Germinal center (tissue), 1 donor: ENCODE data around the gene KRTAP2-4.
"Not testable (repeated sequence)": the region's sequence is repeated elsewhere in the genome, so short reads cannot be mapped to it uniquely, and the experiment has no call there.

Source experiments
- DNase-seq: peaks from one replicate; pipeline ENCODE4 v3.0.0; 2012; ENCODE audit warnings: mixed read lengths, low spot score

The KRTAP2-4 gene

DNA sequence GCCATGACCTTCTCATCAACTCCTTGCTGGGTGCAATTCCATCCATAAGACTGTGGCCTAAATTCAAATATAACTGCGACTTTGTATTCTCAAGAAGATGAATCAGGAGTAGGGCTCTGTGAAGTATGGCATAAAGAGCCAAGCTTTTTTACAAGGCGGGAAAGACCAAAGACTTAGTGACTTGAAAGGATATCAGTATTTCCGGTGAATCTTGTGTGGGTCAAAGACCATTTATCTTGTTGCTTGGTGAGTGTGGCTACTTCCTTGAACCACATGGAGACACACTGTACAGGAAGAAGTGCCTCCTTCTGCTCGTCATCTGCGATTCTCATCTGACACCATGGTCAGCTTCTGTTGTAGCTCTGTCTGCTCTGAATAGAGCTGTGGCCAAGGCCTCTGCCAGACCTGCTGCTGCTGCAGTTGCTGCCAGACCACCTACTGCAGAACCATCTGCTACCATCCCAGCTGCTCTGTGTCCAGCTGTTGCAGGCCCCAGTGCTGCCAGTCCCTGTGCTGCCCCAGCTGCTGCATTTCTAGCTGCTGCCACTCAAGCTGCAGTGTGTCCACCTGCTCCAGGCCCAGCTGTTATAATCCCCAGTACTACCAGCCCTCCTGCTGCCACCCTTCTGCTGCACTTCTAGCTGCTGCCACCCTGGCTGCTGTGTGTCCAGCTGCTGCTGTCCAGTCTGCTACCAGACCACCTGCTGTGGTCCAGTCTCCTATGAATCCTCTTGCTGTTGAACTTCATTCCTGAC, 6.1 kb upstream of the KRTAP2-4 start:
- DNase-seq = no peak

DNA sequence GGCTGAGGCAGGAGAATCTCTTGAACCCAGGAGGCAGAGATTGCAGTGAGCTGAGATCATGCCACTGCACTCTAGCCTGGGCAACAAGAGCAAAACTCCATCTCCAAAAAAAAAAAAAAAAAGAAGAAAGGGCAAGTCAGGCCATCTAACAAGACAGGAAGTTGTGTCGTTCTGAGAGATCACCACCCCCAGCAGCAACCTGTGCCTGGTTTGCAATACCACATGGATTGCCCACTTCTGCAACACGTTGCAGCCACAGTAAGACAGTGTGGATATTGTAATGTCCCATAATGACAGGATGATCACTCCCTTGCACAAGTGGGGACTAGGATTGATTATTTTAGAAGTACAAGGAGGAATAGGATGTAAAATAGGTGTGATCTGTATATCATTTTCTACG, 3.4 kb upstream of the KRTAP2-4 start:
- DNase-seq = no peak

DNA sequence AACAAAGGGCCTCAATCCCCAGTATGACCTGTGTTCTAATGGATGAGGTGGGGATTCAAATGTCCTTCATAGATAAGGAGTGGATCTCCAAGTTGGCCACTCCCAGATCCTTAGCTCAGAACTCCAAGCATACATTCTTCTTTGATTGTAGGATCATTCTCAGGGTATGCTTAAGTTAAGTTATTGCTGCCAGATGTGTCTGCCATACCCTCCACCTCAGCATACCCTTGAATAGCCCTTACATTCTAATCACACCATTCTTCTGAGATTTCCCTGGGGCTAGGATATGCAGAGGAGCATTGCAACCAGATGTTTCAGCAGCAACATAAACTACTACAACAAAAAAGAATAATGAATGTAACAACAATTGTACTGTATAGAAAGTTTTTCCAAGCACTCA, 1.6 kb upstream of the KRTAP2-4 start:
- DNase-seq = no peak

DNA sequence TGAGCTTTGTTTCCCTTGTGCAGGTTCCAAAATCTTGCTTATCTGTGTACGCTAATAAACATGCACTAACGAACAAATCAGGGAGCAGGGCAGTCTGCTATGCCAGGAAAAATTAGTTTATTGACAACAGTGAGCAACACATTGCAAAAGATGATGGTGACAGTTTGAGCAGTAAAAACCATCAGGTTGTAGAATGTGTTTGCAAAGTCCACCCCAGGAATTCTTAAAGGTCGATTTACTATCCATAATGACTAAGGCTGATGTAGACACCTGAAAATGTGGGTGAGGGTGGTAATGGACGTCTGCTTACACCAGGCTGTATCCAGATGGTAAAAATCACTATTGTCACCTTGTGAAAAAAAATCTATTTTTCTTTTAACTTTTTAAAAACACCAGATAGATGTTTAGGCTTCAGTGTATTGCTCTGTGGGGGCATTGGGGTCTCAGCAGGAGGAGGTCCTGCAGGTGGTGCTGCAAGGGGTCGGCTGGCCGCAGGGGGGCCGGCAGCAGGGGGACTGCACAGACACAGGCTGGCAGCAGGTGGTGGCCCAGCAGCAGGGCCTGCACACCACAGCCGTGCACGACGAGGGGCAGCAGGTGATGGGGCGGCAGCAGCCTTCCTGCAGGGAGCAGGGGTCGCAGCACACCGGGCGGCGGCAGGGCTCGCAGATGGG, 526 bp downstream of the KRTAP2-4 start:
- not testable (repeated sequence) for DNase-seq

DNA sequence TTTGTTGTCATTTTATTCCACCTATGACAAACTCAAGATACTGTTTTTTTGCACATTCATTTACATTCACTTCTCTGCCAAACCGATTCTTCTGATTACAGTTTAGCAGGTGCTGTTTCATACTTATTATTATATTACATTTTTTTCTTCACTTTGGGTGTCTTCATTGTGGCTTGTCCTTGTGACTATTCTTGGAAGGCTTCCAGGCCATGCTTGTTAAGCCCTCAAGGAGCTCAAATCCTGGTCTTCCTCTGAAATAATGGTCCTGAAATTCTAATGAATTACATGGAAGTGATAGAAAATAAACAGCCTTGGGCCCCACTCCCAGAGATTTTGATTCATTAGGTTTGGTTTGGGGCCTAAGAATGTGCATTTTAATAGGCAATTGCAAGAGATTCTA, 1.4 kb downstream of the KRTAP2-4 start:
- no peak for DNase-seq

DNA sequence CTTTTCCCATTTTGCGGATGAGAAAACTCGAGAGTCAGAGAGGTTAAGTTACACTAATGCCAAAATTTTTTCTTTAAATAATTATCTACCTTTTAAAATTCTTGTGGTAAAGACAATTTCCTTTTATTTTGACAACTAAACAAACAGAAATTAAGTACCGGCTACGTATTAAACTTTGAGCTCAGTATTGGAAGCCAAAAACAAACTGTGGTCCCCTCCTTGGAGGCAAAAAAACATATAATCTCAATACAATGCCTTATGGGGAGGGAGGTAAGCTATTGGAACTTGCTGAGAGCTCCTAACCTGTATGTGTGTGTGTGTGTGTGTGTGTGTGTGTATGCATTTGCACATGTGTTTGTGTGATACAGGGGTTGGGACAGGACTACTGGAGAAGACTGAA, 2.2 kb downstream of the KRTAP2-4 start:
- DNase-seq = no peak

DNA sequence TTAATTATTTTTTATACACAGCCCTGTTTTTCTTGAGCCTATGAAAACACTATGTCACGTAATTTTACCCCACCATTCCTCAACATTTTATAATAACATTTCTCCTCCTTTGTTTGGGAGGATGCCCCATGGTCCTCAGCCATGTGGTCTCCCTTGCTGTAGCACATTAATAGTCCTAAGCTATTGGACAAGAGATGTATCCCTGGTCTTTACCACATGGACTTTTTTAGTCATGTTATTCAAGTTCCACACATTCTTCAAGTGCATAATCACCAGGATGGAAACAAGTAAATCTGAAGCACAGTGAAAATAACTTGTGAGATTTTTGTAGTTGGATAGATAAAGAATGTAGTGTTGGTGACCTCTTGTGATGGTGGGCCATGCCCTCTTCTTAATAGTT, 3.7 kb downstream of the KRTAP2-4 start:
- DNase-seq = no peak

DNA sequence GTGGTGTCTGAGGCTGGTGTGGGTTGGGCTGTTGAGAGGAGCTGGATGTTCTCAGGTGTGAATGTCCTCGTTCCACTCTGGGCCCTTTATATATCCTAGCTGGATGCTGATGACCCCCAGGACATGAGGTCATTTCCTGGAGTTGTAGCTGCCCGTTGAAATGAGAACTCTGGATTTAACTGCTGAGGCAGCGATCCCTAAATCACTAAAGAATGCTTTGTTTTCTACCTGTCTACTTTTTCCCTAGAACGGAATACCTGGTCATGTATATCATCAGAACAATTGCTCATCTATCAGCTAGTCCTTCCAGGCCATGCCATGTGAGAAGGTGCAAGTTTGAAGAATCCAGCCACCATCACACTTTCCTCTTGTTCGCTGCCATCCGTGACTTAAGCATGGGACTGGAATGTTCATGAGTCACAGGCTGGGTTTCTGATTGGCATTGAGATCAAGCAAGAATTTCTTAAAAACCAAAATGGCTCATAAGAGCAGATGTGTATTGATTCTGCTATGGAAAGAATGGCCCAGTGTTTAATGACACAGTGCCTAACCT, 5.6 kb downstream of the KRTAP2-4 start, which contains the start of gene KRTAP2-3:
Gene KRTAP2-3, minus strand, starts transcription at position 63 of the 553 bp plus-strand sequence. CDS start 64 bp downstream, outside the sequence.
- no peak for DNase-seq

DNA sequence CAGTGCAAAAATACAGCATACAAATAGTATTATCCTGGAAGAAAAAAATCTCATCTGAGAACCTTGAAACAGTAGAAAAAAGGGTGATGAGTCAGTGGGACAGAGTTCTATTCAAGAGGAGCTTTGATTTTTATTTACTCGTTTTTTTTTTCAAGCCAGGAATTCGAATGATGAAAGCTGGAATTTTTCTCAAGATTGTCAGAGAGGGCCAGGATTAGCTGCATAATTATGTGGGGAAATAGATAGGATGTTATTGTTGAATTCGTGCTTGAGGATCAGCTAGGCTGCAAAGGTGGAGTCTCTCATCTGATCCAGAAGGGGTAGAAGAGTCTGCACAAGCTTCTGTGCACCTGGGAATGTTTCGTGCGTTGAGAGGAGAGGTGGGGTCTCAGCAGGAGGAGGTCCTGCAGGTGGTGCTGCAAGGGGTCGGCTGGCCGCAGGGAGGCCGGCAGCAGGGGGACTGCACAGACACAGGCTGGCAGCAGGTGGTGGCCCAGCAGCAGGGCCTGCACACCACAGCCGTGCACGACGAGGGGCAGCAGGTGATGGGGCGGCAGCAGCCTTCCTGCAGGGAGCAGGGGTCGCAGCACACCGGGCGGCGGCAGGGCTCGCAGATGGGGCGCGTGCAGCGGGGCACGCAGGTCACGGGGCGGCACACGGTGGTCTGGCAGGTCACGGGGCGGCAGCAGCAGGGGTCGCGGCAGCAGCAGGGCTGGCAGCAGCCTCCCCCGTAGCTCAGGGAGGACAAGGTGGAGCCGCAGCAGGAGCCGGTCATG, 6.2 kb downstream of the KRTAP2-4 start:
- not testable (repeated sequence) for DNase-seq

DNA sequence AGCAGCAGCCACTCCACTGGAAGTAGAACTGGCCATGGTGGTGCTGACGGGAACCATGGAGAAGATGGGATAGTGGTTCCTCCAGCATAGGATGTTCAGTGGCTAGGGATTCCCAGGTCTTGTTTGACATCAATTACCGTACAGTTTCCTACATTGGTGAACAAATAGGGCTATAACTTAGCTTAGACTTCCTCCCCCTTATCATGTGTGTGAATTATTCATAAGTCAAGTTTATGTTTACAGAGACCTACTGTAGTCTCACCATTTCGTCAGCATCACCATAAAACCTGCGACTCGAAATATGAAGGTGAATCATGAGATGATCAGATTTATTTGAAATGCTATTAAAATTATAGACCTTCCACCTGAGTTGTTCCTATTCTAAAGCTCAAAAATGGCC, 6.9 kb downstream of the KRTAP2-4 start:
- no peak for DNase-seq

DNA sequence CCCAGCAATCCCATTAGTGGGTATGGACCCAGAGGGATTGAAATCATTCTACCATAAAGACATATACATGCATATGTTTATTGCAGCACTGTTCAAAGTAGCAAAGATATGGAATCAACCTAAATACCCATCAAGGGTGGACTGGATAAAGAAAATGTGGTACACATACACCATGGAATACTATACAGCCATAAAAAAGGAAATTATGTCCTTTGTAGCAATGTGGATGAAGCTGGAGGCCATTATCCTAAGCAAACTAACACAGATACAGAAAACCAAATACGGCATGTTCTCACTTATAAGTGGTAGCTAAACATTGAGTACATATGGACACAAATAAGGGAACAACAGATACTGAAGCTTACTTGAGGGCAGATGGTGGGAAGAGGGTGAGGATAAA, 8.1 kb downstream of the KRTAP2-4 start:
- no peak for DNase-seq

DNA sequence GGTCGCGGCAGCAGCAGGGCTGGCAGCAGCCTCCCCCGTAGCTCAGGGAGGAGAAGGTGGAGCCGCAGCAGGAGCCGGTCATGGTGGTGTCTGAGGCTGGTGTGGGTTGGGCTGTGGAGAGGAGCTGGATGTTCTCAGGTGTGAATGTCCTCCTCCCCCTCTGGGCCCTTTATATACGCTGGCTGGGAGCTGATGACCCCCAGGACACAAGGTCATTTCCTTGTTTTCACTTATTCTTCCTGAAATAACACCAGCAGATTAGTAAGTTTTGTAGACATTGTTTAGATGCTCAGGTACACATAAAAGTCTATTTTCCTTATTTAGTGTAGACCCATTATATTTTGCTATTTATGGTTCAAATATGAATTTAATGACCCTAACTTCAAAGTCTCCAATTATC, 10.5 kb downstream of the KRTAP2-4 start, which contains the start of gene KRTAP2-2:
Gene KRTAP2-2, minus strand, starts transcription at position 101 of the 400 bp plus-strand sequence. Its CDS starts 19 bp downstream, at position 82.
- DNase-seq = not testable (repeated sequence)

DNA sequence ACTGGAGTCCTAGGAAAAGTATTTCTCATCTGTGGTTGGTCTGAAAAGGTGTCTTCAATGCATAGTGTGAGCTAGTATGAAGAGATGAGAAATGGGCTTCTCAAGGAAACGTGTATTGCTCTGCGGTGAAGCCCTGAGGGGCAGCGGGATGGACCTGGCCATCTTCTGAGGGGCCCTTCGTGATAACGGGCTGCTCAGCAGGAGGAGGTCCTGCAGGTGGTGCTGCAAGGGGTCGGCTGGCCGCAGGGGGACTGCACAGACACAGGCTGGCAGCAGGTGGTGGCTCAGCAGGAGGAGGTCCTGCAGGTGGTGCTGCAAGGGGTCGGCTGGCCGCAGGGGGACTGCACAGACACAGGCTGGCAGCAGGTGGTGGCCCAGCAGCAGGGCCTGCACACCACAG, 11.1 kb downstream of the KRTAP2-4 start:
- DNase-seq = not testable (repeated sequence)

DNA sequence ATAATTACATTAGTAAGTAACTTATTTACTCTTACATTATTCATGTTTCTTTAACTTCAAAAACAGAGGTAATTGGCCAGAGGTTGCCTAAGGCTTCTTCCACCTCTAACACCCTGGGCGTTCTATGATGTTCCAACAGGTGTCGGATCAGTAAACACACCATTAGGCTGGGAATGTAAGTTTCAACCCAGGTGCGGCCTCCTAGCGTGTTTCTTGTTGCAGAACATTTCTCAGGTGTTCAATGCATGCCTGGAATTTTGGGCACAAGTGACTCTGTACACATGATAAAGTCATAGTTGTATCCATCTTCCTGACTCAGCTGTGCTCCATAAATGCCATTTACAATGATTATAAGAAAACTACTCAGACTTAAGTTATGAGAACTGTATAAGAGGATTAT, 11.7 kb downstream of the KRTAP2-4 start:
- DNase-seq = no peak

DNA sequence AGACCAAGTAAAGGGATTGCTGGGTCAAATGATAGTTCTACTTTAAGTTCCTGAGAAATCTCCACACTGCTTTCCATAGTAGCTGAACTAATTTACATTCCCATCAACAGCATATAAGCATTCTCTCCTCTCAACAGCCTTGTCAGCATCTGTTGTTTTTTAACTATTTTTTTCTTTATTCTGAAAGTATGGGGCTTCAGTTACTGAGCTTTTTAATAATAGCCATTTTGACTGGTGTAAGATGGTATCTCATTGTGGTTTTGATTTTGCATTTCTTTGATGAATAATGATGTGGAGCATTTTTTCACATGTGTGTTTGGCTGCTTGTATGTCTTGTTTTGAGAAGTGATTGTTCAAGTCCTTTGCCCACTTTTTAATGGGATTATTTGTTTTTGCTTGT, 13.1 kb downstream of the KRTAP2-4 start:
- no peak for DNase-seq

DNA sequence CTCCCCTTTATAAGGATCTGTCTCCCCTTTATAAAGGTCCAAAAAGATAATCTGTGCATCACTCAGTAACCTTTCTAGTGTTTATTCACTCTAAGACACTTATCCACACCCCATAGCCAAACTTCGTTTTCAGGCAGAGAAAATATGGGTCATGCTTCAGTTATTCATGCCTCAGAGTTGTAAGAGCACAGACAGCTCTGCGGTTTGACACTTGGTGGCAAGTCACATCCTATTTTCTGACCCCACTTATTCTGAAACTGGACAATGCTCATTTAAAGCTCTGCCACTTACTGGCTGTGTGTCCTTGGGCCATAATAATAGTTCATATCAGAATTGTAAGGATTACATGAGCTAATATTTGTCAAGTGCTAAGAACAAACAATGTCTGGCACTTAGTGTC, 16.6 kb downstream of the KRTAP2-4 start:
- DNase-seq = no peak

DNA sequence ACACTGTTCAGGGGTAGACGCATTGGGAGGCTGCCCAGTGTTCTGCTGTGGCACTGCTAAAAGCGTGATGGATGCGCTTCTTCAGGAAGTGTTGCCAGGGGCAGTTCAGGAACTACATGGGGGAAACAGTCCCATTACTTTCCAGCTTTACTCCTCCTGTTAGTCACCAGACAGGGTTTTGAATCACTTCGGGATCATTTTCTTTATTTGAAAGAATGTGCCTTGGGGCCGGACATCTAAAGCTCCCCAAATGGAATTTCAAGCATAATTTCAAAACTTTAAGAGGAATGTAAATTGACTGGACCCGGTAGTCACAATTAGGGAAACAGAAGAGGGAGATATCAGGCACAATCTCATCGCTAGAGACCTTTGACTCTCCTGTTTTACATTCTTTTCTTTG, 17.2 kb downstream of the KRTAP2-4 start:
- DNase-seq = no peak

DNA sequence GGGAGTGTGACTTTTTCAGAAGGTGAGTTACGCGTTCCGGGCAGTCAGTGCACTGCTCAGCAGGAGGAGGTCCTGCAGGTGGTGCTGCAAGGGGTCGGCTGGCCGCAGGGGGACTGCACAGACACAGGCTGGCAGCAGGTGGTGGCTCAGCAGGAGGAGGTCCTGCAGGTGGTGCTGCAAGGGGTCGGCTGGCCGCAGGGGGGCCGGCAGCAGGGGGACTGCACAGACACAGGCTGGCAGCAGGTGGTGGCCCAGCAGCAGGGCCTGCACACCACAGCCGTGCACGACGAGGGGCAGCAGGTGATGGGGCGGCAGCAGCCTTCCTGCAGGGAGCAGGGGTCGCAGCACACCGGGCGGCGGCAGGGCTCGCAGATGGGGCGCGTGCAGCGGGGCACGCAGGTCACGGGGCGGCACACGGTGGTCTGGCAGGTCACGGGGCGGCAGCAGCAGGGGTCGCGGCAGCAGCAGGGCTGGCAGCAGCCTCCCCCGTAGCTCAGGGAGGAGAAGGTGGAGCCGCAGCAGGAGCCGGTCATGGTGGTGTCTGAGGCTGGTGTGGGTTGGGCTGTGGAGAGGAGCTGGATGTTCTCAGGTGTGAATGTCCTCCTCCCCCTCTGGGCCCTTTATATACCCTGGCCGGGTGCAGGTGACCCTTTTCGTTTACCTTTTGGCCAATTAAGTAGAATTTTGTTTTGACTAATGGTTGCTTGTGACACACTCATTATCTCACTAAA, 18.8 kb downstream of the KRTAP2-4 start, which contains the start of gene KRTAP2-1:
Gene KRTAP2-1, minus strand, starts transcription at position 582 of the 731 bp plus-strand sequence. Its CDS starts 49 bp downstream, at position 533.
- DNase-seq = not testable (repeated sequence)

DNA sequence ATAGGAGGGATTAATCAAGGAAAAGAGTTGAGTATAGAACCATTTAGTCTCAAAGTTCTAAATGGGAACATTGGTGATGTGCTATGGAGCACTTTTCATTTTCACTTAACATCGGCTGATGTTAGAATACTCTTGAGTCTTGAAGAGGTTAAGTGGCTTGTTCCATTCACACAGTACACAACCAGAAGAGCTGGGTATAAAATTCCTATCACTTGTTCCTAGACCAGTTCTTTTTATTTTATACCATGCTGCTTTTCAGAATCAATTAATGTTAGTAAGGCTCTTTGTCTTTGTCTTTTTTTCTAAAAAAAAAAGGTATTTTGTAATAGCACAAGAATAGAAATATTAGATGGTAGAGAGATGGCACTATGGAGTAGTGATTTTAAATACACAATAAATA, 22.7 kb downstream of the KRTAP2-4 start:
- DNase-seq = no peak

DNA sequence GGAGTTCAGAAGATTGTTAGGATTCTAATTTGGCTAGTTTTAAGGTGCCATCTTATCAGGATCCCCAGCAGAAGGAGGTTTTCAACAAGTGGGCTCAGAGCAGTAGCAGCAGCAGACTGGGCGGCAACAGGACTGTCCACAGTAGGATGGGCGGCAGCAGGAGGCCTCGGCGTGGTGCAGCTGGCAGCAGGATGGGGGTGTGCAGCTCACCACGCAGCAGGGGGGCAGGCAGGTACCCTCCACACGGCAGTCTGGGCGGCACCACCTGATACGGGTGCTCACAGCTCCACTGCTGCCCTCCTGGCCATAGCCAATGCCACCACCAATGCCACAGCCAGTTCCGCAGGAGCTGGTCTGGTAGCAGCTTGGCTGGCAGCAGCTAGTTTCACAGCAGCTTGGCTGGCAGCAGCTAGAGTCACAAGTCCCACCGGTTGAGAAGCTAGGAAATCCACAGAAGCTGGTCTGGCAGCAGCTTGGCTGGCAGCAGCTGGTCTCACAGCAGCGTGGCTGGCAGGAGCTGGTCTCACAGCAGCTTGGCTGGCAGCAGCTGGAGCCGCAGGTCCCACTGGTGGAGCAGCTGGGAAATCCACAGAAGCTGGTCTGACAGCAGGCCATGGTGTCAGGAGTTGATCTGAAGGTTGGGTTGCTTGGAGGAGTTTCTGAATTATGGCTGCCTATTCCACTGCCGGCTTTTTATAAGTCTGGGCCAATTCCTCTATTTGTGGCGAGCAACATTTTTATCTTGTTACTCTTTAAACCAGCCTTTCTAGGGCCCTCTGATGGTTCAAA, 24.7 kb downstream of the KRTAP2-4 start, which contains the start of gene KRTAP1-1:
Gene KRTAP1-1, minus strand, starts transcription at position 668 of the 789 bp plus-strand sequence. Its CDS starts 53 bp downstream, at position 615.
- DNase-seq = not testable (repeated sequence)
